Endothelial cell of umbilical vein (primary cell): ENCODE results near the gene CPEB1. TPM values are rescaled to one million over a fixed set of nuclear protein-coding genes. Genes with fewer than 3 reads are reported as not detected.

ENCODE experiments used
- BruUV-seq: library from RNA; stranded (reverse); fragments of 400-500 nt; replicated peaks from 2 replicates; lab custom pipeline; 2021; lab: Mats Ljungman, UMichigan
- CTCF ChIA-PET: fragments of 300-600, 350-600 bp; sonication (Branson Sonifier 250); formaldehyde crosslinking; loops from one replicate; lab custom pipeline; 2021; ENCODE audit warnings: antibody characterized with exemption, inconsistent platforms; lab: Charles Lee
- POLR2A ChIA-PET: fragments of 300-600, 350-600 bp; sonication (Branson Sonifier 250); formaldehyde crosslinking; loops from one replicate; lab custom pipeline; 2021; ENCODE audit warnings: antibody characterized with exemption, inconsistent platforms; lab: Charles Lee
- DNase-seq: peaks from one replicate; pipeline ENCODE4 v3.0.0-alpha.2; 2011; ENCODE audit warnings: low read depth, low spot score
- FAIRE-seq: peaks from 2 replicates; lab custom pipeline; 2011; peaks lifted over from hg19 to GRCh38; lab: Jason Lieb, UNC
- H2AFZ ChIP-seq: 2 replicates; pipeline ENCODE4 v1.6.0; 2012; ENCODE audit warnings: low read depth, low read length, control low read depth, inconsistent platforms
- H3K27ac ChIP-seq: 2 replicates; pipeline ENCODE4 v1.5.1; 2011; ENCODE audit warnings: low read depth, mild to moderate bottlenecking, control low read depth, low read length, moderate library complexity; ENCODE audit not compliant: insufficient read depth
- H3K27me3 ChIP-seq, 2 experiments: 2 replicates each; pipeline versions ENCODE4 v1.6.0 to v1.6.1; 2011; ENCODE audit warnings: low read length in 2 of 2, mixed read lengths in 1 of 2; ENCODE audit not compliant: control insufficient read depth in 2 of 2, insufficient read depth in 2 of 2
- H3K36me3 ChIP-seq, 2 experiments: 2 replicates in 1 of 2; 3 replicates in 1 of 2; pipeline ENCODE4 v1.5.1; 2011; ENCODE audit warnings: low read length in 2 of 2, mild to moderate bottlenecking in 1 of 2, moderate library complexity in 1 of 2; ENCODE audit not compliant: control insufficient read depth in 2 of 2, insufficient read depth in 2 of 2; ENCODE audit errors: extremely low read depth in 1 of 2
- H3K4me1 ChIP-seq: 3 replicates; pipeline ENCODE4 v1.5.1; 2011; ENCODE audit warnings: mild to moderate bottlenecking, low read length; ENCODE audit not compliant: control insufficient read depth, insufficient read depth; ENCODE audit errors: extremely low read depth
- H3K4me2 ChIP-seq: 2 replicates; pipeline ENCODE4 v1.6.1; 2011; ENCODE audit warnings: low read length, control low read depth, mixed read lengths; ENCODE audit not compliant: insufficient read depth
- H3K4me3 ChIP-seq, 3 experiments: fragments of 200-600 bp in 1 of 3; sonication (generic), shearing (Covaris generic) in 1 of 3; replicated peaks in 1 of 3; 2 replicates each; pipeline ENCODE4 v1.5.1; 2011 to 2016; ENCODE audit warnings: control low read depth in 3 of 3, low read length in 3 of 3, mild to moderate bottlenecking in 2 of 3, inconsistent platforms in 1 of 3, low read depth in 1 of 3, moderate library complexity in 1 of 3; ENCODE audit not compliant: insufficient read depth in 1 of 3
- H3K79me2 ChIP-seq: 2 replicates; pipeline ENCODE4 v1.6.0; 2012; ENCODE audit warnings: low read length, inconsistent platforms; ENCODE audit not compliant: control insufficient read depth, insufficient read depth
- H3K9ac ChIP-seq: replicated peaks from 2 replicates; pipeline ENCODE3; 2011; ENCODE audit warnings: low read length, control low read depth; ENCODE audit not compliant: insufficient read depth; ENCODE audit errors: extremely low read depth
- H3K9me1 ChIP-seq: replicated peaks from 3 replicates; pipeline ENCODE4 v1.6.0; 2011; ENCODE audit warnings: mild to moderate bottlenecking, low read length; ENCODE audit not compliant: control insufficient read depth, insufficient read depth; ENCODE audit errors: extremely low read depth
- H3K9me3 ChIP-seq: replicated peaks from 2 replicates; pipeline ENCODE4 v1.5.1; 2012; ENCODE audit warnings: low read length, inconsistent platforms; ENCODE audit not compliant: control insufficient read depth, insufficient read depth
- H4K20me1 ChIP-seq: replicated peaks from 2 replicates; pipeline ENCODE3; 2011; ENCODE audit warnings: mild to moderate bottlenecking, low read length; ENCODE audit not compliant: control insufficient read depth, insufficient read depth; ENCODE audit errors: extremely low read depth
- EZH2 ChIP-seq: IDR thresholded peaks from 2 replicates; pipeline ENCODE4 v1.6.1; 2012; ENCODE audit warnings: borderline replicate concordance, low read depth, mild to moderate bottlenecking, moderate library complexity, low read length, inconsistent platforms; ENCODE audit not compliant: severe bottlenecking
- FOS ChIP-seq: IDR thresholded peaks from 2 replicates; pipeline ENCODE4 v1.6.1; 2011; ENCODE audit warnings: mild to moderate bottlenecking, low read length, moderate library complexity, borderline replicate concordance; ENCODE audit not compliant: insufficient read depth
- GATA2 ChIP-seq: IDR thresholded peaks from 2 replicates; pipeline ENCODE4 v1.7.0; 2011; ENCODE audit warnings: low read depth, mild to moderate bottlenecking, moderate library complexity, mixed read lengths, low read length; ENCODE audit not compliant: insufficient read length, insufficient read depth
- MAX ChIP-seq: IDR thresholded peaks from 2 replicates; pipeline ENCODE4 v1.6.1; 2011; ENCODE audit not compliant: insufficient read depth, insufficient read length
- MYC ChIP-seq: IDR thresholded peaks from one replicate; pipeline ENCODE4 v1.6.1; 2011; ENCODE audit warnings: mild to moderate bottlenecking, low read depth, low read length
- POLR2A ChIP-seq: IDR thresholded peaks from 2 replicates; pipeline ENCODE4 v1.6.1; 2012; ENCODE audit warnings: low read depth, mild to moderate bottlenecking, control low read depth, low read length
- dilution Hi-C: fragments of 300-500 bp; cut with MboI; formaldehyde crosslinking; loops from one replicate; pipeline ENCODE4 v1.15.0; 2019; ENCODE audit warnings: low sequenced_read_pairs; ENCODE audit not compliant: extremely low pct_ligation_motif_present
- intact Hi-C: fragments of 100-400 bp; cut with micrococcal nuclease; formaldehyde crosslinking; loops from one replicate; pipeline ENCODE4 v1.10.0; 2022
- polyA plus RNA-seq, 4 experiments: library from polyadenylated mRNA; depleted of rRNA in 3 of 4; stranded (reverse) in 3 of 4; unstranded in 1 of 4; fragments of >200 nt; gene quantifications; 2 replicates each; pipeline versions ENCODE4 v1.2.1 to v1.2.3, GENCODE V29; 2011 to 2012; ENCODE audit warnings: missing spikeins in 1 of 4
- total RNA-seq: library from RNA; stranded (reverse); gene quantifications from 2 replicates; pipeline ENCODE4 v1.2.3, GENCODE V29; 2021

Gene CPEB1
- total and polyA plus RNA-seq, 2 donors (not counting 3 experiments of a cell fraction or from before 2014, with no cell fraction given) = not detected

GRCh38 chr15:82640672-82641071 lies 6.5 kb downstream of the CPEB1 start:
- no peak for TF ChIP-seq MAX
- no peak for TF ChIP-seq FOS
- TF ChIP-seq POLR2A = no peak
- no peak for TF ChIP-seq GATA2
- no peak overlapping the region for H3K4me2 ChIP-seq
- H3K36me3 ChIP-seq = no peaks in the 10 kb centered on the region
- no peak overlapping the region for H3K9ac ChIP-seq
- dilution Hi-C loops = no loop called here
- BruUV-seq = no TSS peak
- DNase-seq (no peak), FAIRE-seq (no peak)
- H4K20me1 ChIP-seq = peaks cover 2% of the 10 kb centered on the region
- H3K27ac ChIP-seq = no peak overlapping the region
- CTCF ChIA-PET = no interaction called here
- no peaks in the 10 kb centered on the region for H3K79me2 ChIP-seq
- H3K9me1 ChIP-seq = no peaks in the 10 kb centered on the region
- no peaks in the 10 kb centered on the region for H3K9me3 ChIP-seq
- POLR2A ChIA-PET = no interaction called here
- no peak overlapping the region for H2AFZ ChIP-seq
- intact Hi-C loops = no loop called here
- no peak overlapping the region for H3K4me3 ChIP-seq
- H3K4me1 ChIP-seq = no peaks in the 10 kb centered on the region
- peaks cover 23 to 31% of the 10 kb centered on the region in 2 experiments for H3K27me3 ChIP-seq

- CTCF ChIA-PET = no interaction called here
- Histone ChIP-seq H3K27me3 (peaks cover 9 to 19% of the 10 kb centered on the region in 2 experiments), H4K20me1 (peaks cover 2% of the 10 kb centered on the region), H3K4me1 (no peaks in the 10 kb centered on the region), H3K4me2 (no peak overlapping the region), H3K4me3 (no peak overlapping the region), H3K79me2 (no peaks in the 10 kb centered on the region), H3K9ac (no peak overlapping the region), H3K27ac (no peak overlapping the region), H3K9me3 (no peaks in the 10 kb centered on the region), H3K9me1 (no peaks in the 10 kb centered on the region), H2AFZ (no peak overlapping the region), H3K36me3 (no peaks in the 10 kb centered on the region)
- TF ChIP-seq EZH2 = no peak
- TF ChIP-seq MAX = no peak
- TF ChIP-seq GATA2 = no peak
- no peak for TF ChIP-seq MYC
- dilution Hi-C loops = no loop called here
- no peak for FAIRE-seq
- intact Hi-C loops = no loop called here
- POLR2A ChIA-PET = no interaction called here
- BruUV-seq = no TSS peak
- no peak for DNase-seq
Observed at GRCh38 chr15:82635798-82636197, 11.4 kb downstream of the CPEB1 start.
